Neural progenitor cell (in vitro differentiated cells): Measurements from ENCODE around the gene KCNQ1. TPM values are rescaled to one million over a fixed set of nuclear protein-coding genes. Genes with fewer than 3 reads are reported as not detected.

ENCODE experiments used
- DNase-seq: peaks from one replicate; pipeline ENCODE4 v3.0.0-alpha.2; 2016; ENCODE audit warnings: low spot score
- H2AFZ ChIP-seq: fragments of 200-600 bp; sonication (generic); replicated peaks from 2 replicates; pipeline ENCODE4 v1.6.1; 2016; ENCODE audit warnings: antibody characterized with exemption
- H3F3A ChIP-seq: fragments of 200-600 bp; sonication (generic); 2 replicates; pipeline ENCODE4 v1.6.1; 2016; ENCODE audit warnings: antibody characterized with exemption, low read depth
- H3K27ac ChIP-seq: fragments of 200-600 bp; sonication (generic); 2 replicates; pipeline ENCODE4 v1.5.1; 2016; ENCODE audit warnings: mild to moderate bottlenecking
- H3K27me3 ChIP-seq: fragments of 200-600 bp; sonication (generic); 2 replicates; pipeline ENCODE4 v1.6.1; 2016; ENCODE audit warnings: mild to moderate bottlenecking, moderate library complexity
- H3K36me3 ChIP-seq: fragments of 200-600 bp; sonication (generic); 2 replicates; pipeline ENCODE4 v1.5.1; 2016
- H3K4me1 ChIP-seq: fragments of 200-600 bp; sonication (generic); 2 replicates; pipeline ENCODE4 v1.6.1; 2016; ENCODE audit warnings: mixed run types
- H3K4me2 ChIP-seq: fragments of 200-600 bp; sonication (generic); 2 replicates; pipeline ENCODE4 v1.6.1; 2016
- H3K4me3 ChIP-seq: fragments of 200-600 bp; sonication (generic); 2 replicates; pipeline ENCODE4 v1.5.1; 2016
- H3K79me2 ChIP-seq: fragments of 200-600 bp; sonication (generic); 2 replicates; pipeline ENCODE4 v1.6.1; 2016; ENCODE audit warnings: low read depth
- H3K9ac ChIP-seq: fragments of 200-600 bp; sonication (generic); 2 replicates; pipeline ENCODE4 v1.6.1; 2016
- H3K9me3 ChIP-seq: fragments of 200-600 bp; sonication (generic); 2 replicates; pipeline ENCODE4 v1.5.1; 2016; ENCODE audit warnings: low read depth
- H4K20me1 ChIP-seq: fragments of 200-600 bp; sonication (generic); 2 replicates; pipeline ENCODE4 v1.6.1; 2016; ENCODE audit warnings: low read depth
- H3K27ac Mint-ChIP-seq: 3 replicates; pipeline ENCODE4 v1.8.0; 2021; ENCODE audit warnings: mixed read lengths
- H3K27me3 Mint-ChIP-seq: 2 replicates; pipeline ENCODE4 v1.8.0; 2022; ENCODE audit warnings: low read depth, mild to moderate bottlenecking, inconsistent platforms, moderate library complexity, mixed read lengths; ENCODE audit not compliant: insufficient read depth
- H3K36me3 Mint-ChIP-seq: 3 replicates; pipeline ENCODE4 v1.8.0; 2021; ENCODE audit warnings: mixed read lengths
- H3K4me1 Mint-ChIP-seq: 3 replicates; pipeline ENCODE4 v1.8.0; 2021; ENCODE audit warnings: mixed read lengths
- H3K4me3 Mint-ChIP-seq: 3 replicates; pipeline ENCODE4 v1.8.0; 2021; ENCODE audit warnings: mild to moderate bottlenecking, moderate library complexity, mixed read lengths
- H3K9me3 Mint-ChIP-seq: 3 replicates; pipeline ENCODE4 v1.8.0; 2020; ENCODE audit warnings: mixed read lengths
- EZH2 ChIP-seq: fragments of 200-600 bp; sonication (generic); IDR thresholded peaks from 2 replicates; pipeline ENCODE4 v1.6.1; 2017; ENCODE audit warnings: antibody characterized with exemption, mild to moderate bottlenecking, moderate library complexity
- EZH2phosphoT487 ChIP-seq: fragments of 200-600 bp; sonication (generic); IDR thresholded peaks from 2 replicates; pipeline ENCODE4 v1.6.1; 2017; ENCODE audit warnings: antibody characterized with exemption
- total RNA-seq: library from RNA; depleted of rRNA; stranded (reverse); fragments of >200 nt; gene quantifications from 2 replicates; pipeline ENCODE4 v1.2.3, GENCODE V29; 2015; ENCODE audit warnings: low replicate concordance
- TF ChIP-seq, protein P1 (sequence below): fragments of 200-600 bp; sonication (generic); IDR thresholded peaks from 2 replicates; pipeline ENCODE4 v1.5.1; 2017; ENCODE audit warnings: antibody characterized with exemption, mild to moderate bottlenecking

KCNQ1 gene
- total RNA-seq, 1 donor from 2014 or later: 0.11 TPM

DNA sequence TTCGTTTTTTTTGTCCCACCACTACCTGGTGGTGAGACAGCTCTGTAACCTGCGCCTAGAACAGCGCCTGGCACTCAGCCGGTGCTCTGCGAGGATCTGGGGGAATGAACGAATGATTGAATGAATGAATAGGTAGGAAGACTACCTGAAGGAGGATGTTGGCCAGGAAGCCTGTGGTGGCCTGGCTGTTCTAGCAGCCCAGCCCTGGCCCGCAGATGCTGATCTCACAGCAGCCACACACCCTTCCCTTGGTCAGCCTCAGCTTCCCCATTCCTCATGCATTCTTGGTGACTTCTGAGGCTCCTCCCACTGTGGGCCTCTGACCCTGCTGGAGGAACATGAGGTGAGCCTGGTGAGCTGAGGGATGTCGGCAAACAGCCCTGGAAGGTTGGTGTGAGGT is 4.2 kb upstream of the KCNQ1 start:
- H3F3A ChIP-seq: no peaks in the 10 kb centered on the region
- Mint-ChIP-seq H3K27me3 (peaks cover 38% of the 10 kb centered on the region), H3K4me1 (no peaks in the 10 kb centered on the region), H3K9me3 (peaks cover 10% of the 10 kb centered on the region), H3K27ac (no peak overlapping the region), H3K36me3 (no peaks in the 10 kb centered on the region), H3K4me3 (peak overlapping the region; percentile 10)
- no peaks in the 10 kb centered on the region for H3K9me3 ChIP-seq
- H3K36me3 ChIP-seq: no peaks in the 10 kb centered on the region
- H2AFZ ChIP-seq: no peak overlapping the region
- no peak overlapping the region for H3K27ac ChIP-seq
- TF ChIP-seq EZH2: no peak
- TF ChIP-seq EZH2phosphoT487: no peak
- TF ChIP-seq, protein P1, sequence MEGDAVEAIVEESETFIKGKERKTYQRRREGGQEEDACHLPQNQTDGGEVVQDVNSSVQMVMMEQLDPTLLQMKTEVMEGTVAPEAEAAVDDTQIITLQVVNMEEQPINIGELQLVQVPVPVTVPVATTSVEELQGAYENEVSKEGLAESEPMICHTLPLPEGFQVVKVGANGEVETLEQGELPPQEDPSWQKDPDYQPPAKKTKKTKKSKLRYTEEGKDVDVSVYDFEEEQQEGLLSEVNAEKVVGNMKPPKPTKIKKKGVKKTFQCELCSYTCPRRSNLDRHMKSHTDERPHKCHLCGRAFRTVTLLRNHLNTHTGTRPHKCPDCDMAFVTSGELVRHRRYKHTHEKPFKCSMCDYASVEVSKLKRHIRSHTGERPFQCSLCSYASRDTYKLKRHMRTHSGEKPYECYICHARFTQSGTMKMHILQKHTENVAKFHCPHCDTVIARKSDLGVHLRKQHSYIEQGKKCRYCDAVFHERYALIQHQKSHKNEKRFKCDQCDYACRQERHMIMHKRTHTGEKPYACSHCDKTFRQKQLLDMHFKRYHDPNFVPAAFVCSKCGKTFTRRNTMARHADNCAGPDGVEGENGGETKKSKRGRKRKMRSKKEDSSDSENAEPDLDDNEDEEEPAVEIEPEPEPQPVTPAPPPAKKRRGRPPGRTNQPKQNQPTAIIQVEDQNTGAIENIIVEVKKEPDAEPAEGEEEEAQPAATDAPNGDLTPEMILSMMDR: no peak
- H3K4me3 ChIP-seq: no peak overlapping the region
- no peaks in the 10 kb centered on the region for H3K79me2 ChIP-seq
- no peaks in the 10 kb centered on the region for H4K20me1 ChIP-seq
- no peaks in the 10 kb centered on the region for H3K4me1 ChIP-seq
- no peak overlapping the region for H3K9ac ChIP-seq
- no peak for DNase-seq
- H3K27me3 ChIP-seq: peaks cover 97% of the 10 kb centered on the region
- H3K4me2 ChIP-seq: no peak overlapping the region

DNA sequence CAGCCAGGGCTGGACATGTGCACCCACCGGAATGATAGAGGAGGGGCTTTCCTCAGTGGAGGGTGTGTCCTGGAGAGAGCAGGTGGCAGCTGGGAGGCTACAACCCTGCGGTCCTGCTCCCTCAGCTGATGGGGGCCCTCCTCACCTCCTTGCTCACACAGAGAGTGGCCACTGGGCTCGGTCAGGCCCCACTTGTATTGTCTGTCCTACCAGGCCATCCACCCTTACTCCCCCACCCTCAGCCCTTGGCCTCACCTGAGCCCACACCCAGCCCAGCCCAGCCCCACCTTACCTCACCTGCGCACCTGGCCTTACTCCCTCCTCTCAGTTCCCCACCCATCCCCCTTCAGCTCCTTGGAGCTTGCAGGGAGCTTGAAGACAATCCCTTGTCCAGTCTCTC is 3.6 kb upstream of the KCNQ1 start:
- Histone ChIP-seq H3K4me3 (no peak overlapping the region), H3K9ac (no peak overlapping the region), H3K79me2 (no peaks in the 10 kb centered on the region), H3K4me1 (no peaks in the 10 kb centered on the region), H3K27ac (no peak overlapping the region), H3K4me2 (no peak overlapping the region), H3F3A (no peaks in the 10 kb centered on the region), H4K20me1 (no peaks in the 10 kb centered on the region), H3K27me3 (peaks cover 97% of the 10 kb centered on the region), H3K36me3 (no peaks in the 10 kb centered on the region), H3K9me3 (no peaks in the 10 kb centered on the region), H2AFZ (no peak overlapping the region)
- H3K27ac Mint-ChIP-seq: no peak overlapping the region
- H3K36me3 Mint-ChIP-seq: no peaks in the 10 kb centered on the region
- H3K4me3 Mint-ChIP-seq: no peak overlapping the region
- peaks cover 41% of the 10 kb centered on the region for H3K27me3 Mint-ChIP-seq
- DNase-seq: no peak
- TF ChIP-seq EZH2phosphoT487 (no peak), EZH2 (no peak)
- TF ChIP-seq, protein P1: no peak
- H3K4me1 Mint-ChIP-seq: no peaks in the 10 kb centered on the region
- H3K9me3 Mint-ChIP-seq: peaks cover 10% of the 10 kb centered on the region

DNA sequence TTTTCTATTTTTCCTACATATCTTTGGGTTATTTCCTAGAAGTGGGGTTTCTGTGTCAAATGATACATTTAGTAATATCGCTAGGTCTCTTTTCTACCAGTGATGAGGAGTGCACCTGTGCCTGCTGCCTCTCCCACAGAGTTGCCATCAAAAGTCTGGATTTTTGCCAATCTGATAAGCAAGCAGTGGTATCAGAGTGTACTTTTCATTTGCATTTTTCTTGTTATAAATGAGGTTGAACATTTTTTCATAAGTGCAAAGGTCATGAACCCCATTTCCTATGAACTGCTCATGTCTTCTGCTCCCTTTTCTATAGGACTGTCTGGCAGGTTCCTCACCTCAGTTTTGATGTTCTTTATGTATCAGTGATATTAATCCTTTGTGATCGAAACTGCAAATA is 2.2 kb upstream of the KCNQ1 start:
- H3K27me3 ChIP-seq: peaks cover 98% of the 10 kb centered on the region
- peaks cover 51% of the 10 kb centered on the region for H3K27me3 Mint-ChIP-seq
- H3K27ac ChIP-seq: no peak overlapping the region
- H3F3A ChIP-seq: no peaks in the 10 kb centered on the region
- DNase-seq: no peak
- H3K4me3 ChIP-seq: no peak overlapping the region
- H4K20me1 ChIP-seq: no peaks in the 10 kb centered on the region
- H3K27ac Mint-ChIP-seq: no peak overlapping the region
- H2AFZ ChIP-seq: no peak overlapping the region
- H3K4me1 Mint-ChIP-seq: no peaks in the 10 kb centered on the region
- H3K9me3 Mint-ChIP-seq: peaks cover 10% of the 10 kb centered on the region
- H3K36me3 ChIP-seq: no peaks in the 10 kb centered on the region
- TF ChIP-seq EZH2phosphoT487 (no peak), EZH2 (no peak)
- TF ChIP-seq, protein P1: no peak
- no peaks in the 10 kb centered on the region for H3K9me3 ChIP-seq
- H3K79me2 ChIP-seq: no peaks in the 10 kb centered on the region
- H3K4me2 ChIP-seq: no peak overlapping the region
- H3K36me3 Mint-ChIP-seq: no peaks in the 10 kb centered on the region
- no peak overlapping the region for H3K4me3 Mint-ChIP-seq
- no peaks in the 10 kb centered on the region for H3K4me1 ChIP-seq
- no peak overlapping the region for H3K9ac ChIP-seq
